GM19397 (cell line): Measurements from ENCODE around the gene PDGFC.
"Not testable (repeated sequence)": the region's sequence is repeated elsewhere in the genome, so short reads cannot be mapped to it uniquely, and the experiment has no call there.

Experiments used
- ATAC-seq: cut with Tn5 transposase; IDR thresholded peaks from one replicate; pipeline ENCODE4 v1.9.1; 2021; ENCODE audit warnings: mild to moderate bottlenecking, moderate library complexity; ENCODE audit not compliant: unreplicated experiment

Gene PDGFC

GRCh38 chr4:156952078-156952759 is 19.4 kb downstream of the PDGFC start:
- ATAC-seq = no peak

DNA sequence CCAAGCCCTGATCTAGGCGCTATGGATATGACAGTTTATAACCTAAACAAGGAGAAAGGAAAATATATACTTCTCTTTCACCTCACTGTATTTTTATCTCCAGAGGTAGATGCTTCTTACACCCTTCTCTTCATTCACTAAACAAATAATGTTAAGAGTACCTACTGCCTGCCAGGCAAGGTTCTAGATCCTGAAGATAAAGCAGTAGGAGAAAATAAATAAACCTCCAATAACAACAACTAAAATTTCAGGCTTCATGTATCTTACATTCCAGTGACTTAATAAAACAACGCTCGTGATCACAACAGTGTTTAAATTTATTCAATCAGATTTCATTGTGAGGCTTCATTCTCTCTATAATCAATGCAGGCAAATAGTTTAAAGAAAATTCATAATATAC is 20.7 kb downstream of the PDGFC start:
- no peak for ATAC-seq

DNA sequence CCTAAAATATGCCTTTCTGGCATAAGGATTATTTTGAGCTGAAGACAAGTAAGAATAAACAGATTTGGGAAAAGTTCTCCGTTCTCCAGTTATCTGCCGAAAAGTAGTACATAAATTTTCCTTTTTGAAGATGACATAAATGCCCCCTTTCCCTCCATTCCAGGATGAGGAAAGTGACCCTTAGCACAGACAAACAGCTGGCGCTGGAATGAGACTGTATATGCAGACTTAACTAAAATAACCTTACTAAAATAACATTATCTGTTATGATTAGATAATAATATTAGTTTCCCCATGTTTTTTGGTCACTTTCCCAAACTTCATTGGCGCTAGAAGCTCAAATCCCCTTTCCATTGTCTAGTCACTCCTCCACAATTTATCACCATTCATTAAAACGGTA is 21.5 kb downstream of the PDGFC start:
- no peak for ATAC-seq

GRCh38 chr4:156949373-156949814 is 22.2 kb downstream of the PDGFC start:
- ATAC-seq = no peak

DNA sequence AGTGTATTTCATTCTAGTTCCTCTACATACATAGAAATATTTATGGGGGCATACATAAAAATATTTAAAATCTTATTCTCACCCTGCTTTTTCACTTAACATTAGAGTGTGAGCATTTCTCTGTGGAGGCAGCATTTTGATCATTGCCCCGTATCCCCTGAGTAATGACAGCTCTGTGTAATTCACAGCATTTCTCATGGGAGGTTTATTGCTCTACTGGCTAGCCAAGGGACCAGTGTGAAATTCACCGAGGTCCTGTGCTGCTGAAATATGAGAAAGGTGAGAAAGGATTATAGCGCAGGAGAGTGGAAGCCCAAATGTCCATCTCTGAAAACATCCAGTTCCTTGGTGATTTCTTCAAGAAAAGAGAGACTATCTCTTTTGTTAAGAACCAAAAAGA is 22.9 kb downstream of the PDGFC start:
- ATAC-seq = no peak

DNA sequence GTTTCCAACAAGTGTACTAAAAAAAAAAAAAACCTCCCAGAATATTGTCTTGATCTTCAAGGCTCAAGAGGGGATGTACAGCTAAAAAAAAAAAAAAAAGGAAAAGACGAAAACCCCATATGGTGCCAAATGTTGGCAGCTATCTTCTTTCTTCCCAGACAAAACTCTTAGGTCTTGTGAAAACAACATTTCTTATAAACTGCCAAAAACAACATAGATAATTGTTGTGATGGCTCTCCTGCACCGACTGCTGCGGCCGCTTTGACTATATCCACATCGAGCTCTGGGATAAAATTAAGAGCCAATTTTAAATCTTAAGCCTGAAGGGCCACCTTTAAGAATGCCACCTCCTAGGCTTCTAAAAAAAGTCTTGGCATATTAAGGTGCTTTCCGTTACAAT is 23.5 kb downstream of the PDGFC start:
- ATAC-seq = no peak

GRCh38 chr4:156946516-156947424 is 24.8 kb downstream of the PDGFC start:
- ATAC-seq = no peak

GRCh38 chr4:156945532-156945931 is 26.1 kb downstream of the PDGFC start:
- no peak for ATAC-seq

DNA sequence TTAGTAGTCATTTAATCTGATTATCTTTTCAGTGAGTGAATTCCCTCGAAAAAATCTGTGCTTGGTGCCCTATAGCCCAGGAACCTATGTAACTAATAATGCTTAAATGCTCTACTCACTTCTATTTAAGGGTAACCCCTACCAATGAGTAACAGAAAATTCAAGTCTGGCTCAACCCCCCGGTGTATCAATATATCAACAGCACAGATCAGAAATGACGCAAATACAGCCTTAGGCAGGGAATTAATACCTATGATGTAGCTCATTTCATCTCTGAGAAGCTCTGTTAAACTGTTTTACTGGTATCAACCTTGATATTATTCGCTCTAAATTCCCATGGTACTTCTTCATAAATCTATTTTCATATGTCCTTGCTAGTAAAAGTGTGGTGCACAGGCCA is 28.6 kb downstream of the PDGFC start:
- ATAC-seq = no peak

DNA sequence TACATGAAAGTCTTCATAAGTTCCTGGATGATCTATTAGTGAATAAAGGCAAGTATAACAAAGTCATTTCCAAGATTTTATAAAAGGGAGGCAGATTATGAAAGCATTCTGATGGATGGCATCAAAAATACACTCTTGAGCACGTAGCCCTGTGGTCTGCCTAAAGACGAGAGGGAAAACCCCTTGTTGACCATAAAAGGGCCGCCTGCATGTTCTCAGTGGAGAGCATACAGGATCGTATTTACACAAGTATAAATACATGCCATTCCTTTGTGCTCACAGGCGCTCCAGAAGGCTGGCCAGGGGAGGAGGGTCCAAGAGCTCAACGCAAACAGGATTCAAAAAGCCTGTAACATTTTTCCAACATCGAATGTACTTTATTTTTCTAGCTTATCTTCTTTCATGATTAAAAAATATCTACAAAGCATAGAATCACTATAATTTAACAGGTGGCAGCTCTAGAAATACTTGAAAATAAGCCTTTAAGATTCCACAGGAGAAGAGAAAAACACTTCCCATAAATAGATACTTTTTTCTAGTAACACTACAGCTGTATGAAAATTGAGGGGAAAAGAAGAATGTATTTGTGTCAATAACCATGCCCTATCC is 29.6 kb downstream of the PDGFC start:
- no peak for ATAC-seq

GRCh38 chr4:156939801-156940200 is 31.8 kb downstream of the PDGFC start:
- no peak for ATAC-seq

DNA sequence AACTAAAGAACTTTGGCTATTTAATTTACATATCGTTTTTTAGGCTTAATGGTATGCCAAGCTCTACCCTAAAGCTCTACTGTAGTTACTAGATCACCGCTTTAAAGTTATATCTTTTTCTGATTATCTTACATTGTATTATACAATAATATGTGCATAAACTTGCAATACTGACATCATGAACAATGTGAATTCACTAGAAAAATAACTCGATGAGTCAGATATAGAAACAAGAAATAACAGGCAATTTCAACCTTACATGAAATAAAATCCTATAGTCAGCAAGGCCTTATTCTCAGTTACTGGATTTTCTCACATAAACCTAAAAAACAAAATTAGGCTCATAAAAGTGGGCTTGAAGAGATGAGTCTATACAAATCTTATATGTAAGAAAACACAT is 32.5 kb downstream of the PDGFC start:
- ATAC-seq = no peak

DNA sequence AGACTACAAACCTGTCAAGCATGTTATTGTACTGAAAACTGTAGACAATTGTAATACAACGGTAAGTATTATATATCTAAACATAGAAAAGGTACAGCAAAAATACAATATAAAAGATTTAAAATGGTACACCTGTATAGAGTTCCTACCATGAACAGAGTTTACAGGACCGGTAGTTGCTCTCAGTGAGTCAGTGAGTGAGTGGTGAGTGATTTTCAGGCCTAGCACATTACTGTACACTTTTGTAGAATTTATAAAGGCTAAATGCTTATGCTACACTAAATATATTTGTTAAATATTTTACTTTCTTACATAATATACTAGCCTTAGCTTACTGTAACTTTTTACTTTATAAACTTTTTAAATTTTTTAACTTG is 37.4 kb downstream of the PDGFC start:
- no peak for ATAC-seq

GRCh38 chr4:156933633-156934258 is 37.9 kb downstream of the PDGFC start:
- ATAC-seq = no peak

GRCh38 chr4:156932360-156932759 is 39.2 kb downstream of the PDGFC start:
- not testable (repeated sequence) for ATAC-seq

- ATAC-seq = no peak
Observed at GRCh38 chr4:156931267-156931666, 40.3 kb downstream of the PDGFC start.

- ATAC-seq = no peak
Observed at GRCh38 chr4:156929386-156930105, 42.1 kb downstream of the PDGFC start.

DNA sequence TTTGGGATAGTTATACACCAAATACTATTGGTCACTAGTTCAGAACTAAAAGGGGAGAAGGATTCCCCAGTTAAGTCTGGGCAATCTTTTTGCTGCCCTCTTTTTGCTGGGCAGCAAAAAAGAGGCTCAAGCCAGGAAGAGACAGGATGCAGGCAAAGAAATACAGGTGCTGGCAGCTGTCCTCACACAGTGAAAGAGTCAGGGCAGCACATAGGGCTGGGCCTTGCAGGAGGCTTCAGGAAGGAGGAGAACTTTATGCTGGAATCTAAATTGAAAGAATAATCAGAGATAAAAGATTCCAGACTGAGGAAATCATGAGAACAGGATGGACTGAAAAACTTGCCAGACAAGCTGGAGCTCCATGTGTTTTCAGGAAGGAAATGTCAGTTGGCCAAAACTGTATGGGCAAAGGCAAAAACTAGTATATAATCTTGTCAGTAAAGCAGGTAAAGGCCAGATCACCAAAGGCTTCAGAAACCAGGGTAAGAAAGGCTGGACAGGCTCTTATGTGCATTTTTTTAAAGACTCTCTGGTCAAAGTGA is 46.8 kb downstream of the PDGFC start:
- ATAC-seq = no peak

DNA sequence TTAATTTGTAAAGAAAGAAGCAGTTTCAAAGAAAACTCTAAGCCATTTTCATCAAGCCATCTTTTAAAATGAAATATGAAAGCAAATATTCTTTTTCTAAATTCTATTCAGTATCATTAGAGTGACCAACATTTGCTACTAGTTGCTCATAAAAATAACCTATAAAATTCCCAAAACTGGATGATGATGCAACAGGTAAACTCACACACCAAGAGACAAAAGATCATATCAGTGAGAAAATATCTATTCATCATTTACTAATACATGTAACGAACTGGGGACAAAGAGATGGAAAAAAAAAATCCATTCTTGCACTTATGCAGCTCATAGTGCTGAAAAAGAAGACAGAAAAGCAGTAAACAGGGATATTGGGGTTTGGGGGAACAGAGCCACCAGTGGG is 48.1 kb downstream of the PDGFC start:
- ATAC-seq = no peak

DNA sequence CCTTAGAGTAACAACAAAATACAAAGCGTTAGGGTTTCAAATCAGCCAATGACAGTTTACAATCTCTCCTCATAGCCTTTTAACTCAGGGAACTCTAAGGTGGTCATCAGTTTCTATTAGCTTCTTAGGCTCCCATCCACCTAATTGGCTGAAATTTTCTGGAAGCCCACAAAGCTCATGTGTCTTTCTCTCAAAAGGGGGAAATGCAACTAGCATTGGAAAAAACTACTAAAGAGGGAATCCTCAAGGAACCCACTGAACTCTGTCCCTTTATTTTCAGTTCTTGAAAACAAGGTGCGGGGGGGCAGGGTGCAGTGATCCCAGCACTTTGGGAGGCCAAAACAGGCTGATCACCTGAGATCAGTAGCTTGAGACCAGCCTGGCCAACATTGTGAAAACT is 56.4 kb downstream of the PDGFC start:
- ATAC-seq = no peak
